Sigmoid colon (tissue), 7 donors: ENCODE results near the gene SELENOP. TPM values are rescaled to one million over a fixed set of nuclear protein-coding genes. Genes with fewer than 3 reads are reported as not detected.
"Not testable (repeated sequence)": the region's sequence is repeated elsewhere in the genome, so short reads cannot be mapped to it uniquely, and the experiment has no call there.

Experiments
- DNase-seq: peaks from one replicate; pipeline ENCODE4 v3.0.0-alpha.2; 2019
- H3K27ac ChIP-seq, 4 donors: fragments of 200-600 bp; sonication (generic); one replicate each; pipeline ENCODE4 v1.5.1; 2016 to 2019; ENCODE audit warnings: mild to moderate bottlenecking in 1 of 4
- H3K27me3 ChIP-seq, 3 donors: fragments of 200-600 bp; sonication (generic); one replicate each; pipeline ENCODE4 v1.5.1; 2019; ENCODE audit warnings: mild to moderate bottlenecking in 1 of 3
- H3K36me3 ChIP-seq, 4 donors: fragments of 200-600 bp; sonication (generic); one replicate each; pipeline ENCODE4 v1.5.1; 2016 to 2019
- H3K4me1 ChIP-seq, 4 donors: fragments of 200-600 bp; sonication (generic); one replicate each; pipeline ENCODE4 v1.5.1; 2017 to 2019
- H3K4me3 ChIP-seq, 4 donors: fragments of 200-600 bp; sonication (generic); one replicate each; pipeline ENCODE4 v1.5.1; 2017 to 2019; ENCODE audit warnings: mild to moderate bottlenecking in 2 of 4, moderate library complexity in 1 of 4
- H3K9me3 ChIP-seq, 4 donors: fragments of 200-600 bp in 3 of 4; sonication (generic) in 3 of 4; one replicate each; pipeline versions ENCODE4 v1.5.1 to v1.6.1; 2013 to 2019
- CTCF ChIP-seq, 4 experiments: fragments of 450-650 bp in 3 of 4; fragments of 200-600 bp in 1 of 4; IDR thresholded peaks; one replicate each; pipeline ENCODE4 v1.5.1; 2016 to 2019; ENCODE audit warnings: antibody characterized with exemption in 4 of 4, mild to moderate bottlenecking in 3 of 4, moderate library complexity in 2 of 4
- EP300 ChIP-seq, 4 donors: sonication (generic); formaldehyde crosslinking; IDR thresholded peaks; one replicate each; pipeline ENCODE4 v1.6.1; 2017; ENCODE audit warnings: antibody characterized with exemption in 4 of 4
- POLR2A ChIP-seq, 2 donors: fragments of 450-650 bp; IDR thresholded peaks; one replicate each; pipeline ENCODE4 v1.6.1; 2016; ENCODE audit warnings: antibody characterized with exemption in 2 of 2, mild to moderate bottlenecking in 2 of 2, moderate library complexity in 2 of 2
- POLR2AphosphoS5 ChIP-seq, 4 donors: sonication (generic); formaldehyde crosslinking; IDR thresholded peaks; one replicate each; pipeline ENCODE4 v1.6.1; 2017; ENCODE audit warnings: antibody characterized with exemption in 4 of 4
- WGBS, 2 donors: extraction: QIAGEN DNeasy Blood & Tissue Kit; methylation state at CpG; one replicate each; pipeline ENCODE4 v1.1.7; 2013; 5-methylcytosine and 5-hydroxymethylcytosine counted together
- intact Hi-C: fragments of 100-400 bp; cut with DNase I; formaldehyde crosslinking; loops from one replicate; pipeline ENCODE4 v1.15.1; 2023
- polyA plus RNA-seq, 3 donors: library from polyadenylated mRNA; stranded (reverse); fragments of 200-250 nt; gene quantifications; one replicate each; pipeline ENCODE4 v1.2.3, GENCODE V29; 2013
- total RNA-seq, 4 donors: library from RNA; depleted of rRNA; stranded (reverse); fragments of >200 nt; gene quantifications; one replicate each; pipeline ENCODE4 v1.1.0, GENCODE V29; 2016
- donor health status: healthy with polysubstance abuse.
- donor health status: Bipolar disorder and iron deficiency.
- donor health status: healthy.

The SELENOP gene
- total and polyA plus RNA-seq, 7 donors, result 261 to 1,116 (median 457) TPM

DNA sequence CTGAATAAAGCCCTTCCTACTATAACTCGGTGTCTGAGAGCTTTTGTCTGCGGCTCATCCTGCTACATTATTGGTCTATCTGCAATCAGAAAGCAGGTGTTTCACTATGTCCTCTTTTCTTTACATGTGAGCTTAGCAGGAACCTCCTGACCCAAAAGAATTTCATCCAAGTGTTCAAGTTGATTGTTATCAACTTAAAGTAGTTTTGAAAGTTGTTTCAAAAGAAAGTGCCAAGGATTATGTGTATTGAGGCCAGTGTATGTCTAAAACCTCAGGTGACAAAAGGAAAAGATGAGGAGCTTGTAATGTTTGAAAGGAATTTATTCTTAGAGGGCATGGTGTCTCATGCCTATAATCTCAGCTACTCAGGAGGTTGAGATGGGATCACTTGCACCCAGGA, 8.1 kb upstream of the SELENOP start:
- Histone ChIP-seq H3K4me3 (no peak overlapping the region), H3K27ac (no peak overlapping the region), H3K36me3 (no peaks in the 10 kb centered on the region), H3K9me3 (no peaks in the 10 kb centered on the region), H3K4me1 (no peaks in the 10 kb centered on the region), H3K27me3 (no peaks in the 10 kb centered on the region)
- no peak for DNase-seq
- 47 to 95% methylated on average over 2 of the region's 2 CpGs for WGBS, 2 donors
- TF ChIP-seq POLR2A (IDR thresholded peaks at IDR 0.05) (no peak), POLR2AphosphoS5 (IDR thresholded peaks at IDR 0.05) (no peak), EP300 (IDR thresholded peaks at IDR 0.05) (no peak), CTCF (IDR thresholded peaks at IDR 0.05) (no peak)
- intact Hi-C loops, result no loop called here

- H3K4me3 ChIP-seq, DNase-seq, intact Hi-C loops, H3K36me3 ChIP-seq, H3K9me3 ChIP-seq, H3K27ac ChIP-seq, H3K27me3 ChIP-seq: not testable (repeated sequence)
- H3K4me1 ChIP-seq, result peaks cover 0 to 12% (median 4%) of the 10 kb centered on the region in 4 donors
- WGBS, 2 donors, result 95 to 96% methylated on average over 2 of the region's 2 CpGs
These were observed 4.9 kb upstream of the SELENOP start for GRCh38 chr5:42816546-42816945.

DNA sequence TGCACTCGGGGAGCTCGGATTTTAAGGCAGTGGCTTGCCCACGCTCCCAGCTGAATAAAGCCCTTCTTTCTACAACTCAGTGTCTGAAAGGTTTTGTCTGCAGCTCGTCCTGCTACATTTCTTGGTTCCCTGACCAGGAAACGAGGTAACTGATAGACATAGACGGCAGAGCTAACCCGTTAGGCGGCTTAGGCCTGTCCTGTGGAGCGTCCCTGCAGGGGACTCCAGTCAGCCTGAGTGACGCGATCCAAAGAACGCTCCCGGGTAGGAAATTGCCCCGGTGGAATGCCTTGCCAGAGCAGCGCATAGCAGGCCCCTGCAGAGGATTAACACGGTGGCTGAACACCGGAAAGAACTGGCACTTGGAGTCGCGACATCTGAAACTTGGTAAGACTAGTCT, 1.8 kb upstream of the SELENOP start:
- Histone ChIP-seq H3K36me3 (no peaks in the 10 kb centered on the region), H3K4me3 (no peak overlapping the region), H3K27ac (peak overlapping the region in 1 of 4 donors; percentile 1), H3K27me3 (no peaks in the 10 kb centered on the region), H3K9me3 (no peaks in the 10 kb centered on the region), H3K4me1 (peaks cover 0 to 12% (median 4%) of the 10 kb centered on the region in 4 donors)
- no peak for DNase-seq
- 93 to 95% methylated on average over 19 of the region's 19 CpGs for WGBS, 2 donors
- intact Hi-C loops, result no loop called here
- TF ChIP-seq POLR2AphosphoS5 (IDR thresholded peaks at IDR 0.05), result no peak
- TF ChIP-seq CTCF (IDR thresholded peaks at IDR 0.05), result no peak
- TF ChIP-seq POLR2A (IDR thresholded peaks at IDR 0.05), result no peak
- TF ChIP-seq EP300 (IDR thresholded peaks at IDR 0.05), result no peak

DNA sequence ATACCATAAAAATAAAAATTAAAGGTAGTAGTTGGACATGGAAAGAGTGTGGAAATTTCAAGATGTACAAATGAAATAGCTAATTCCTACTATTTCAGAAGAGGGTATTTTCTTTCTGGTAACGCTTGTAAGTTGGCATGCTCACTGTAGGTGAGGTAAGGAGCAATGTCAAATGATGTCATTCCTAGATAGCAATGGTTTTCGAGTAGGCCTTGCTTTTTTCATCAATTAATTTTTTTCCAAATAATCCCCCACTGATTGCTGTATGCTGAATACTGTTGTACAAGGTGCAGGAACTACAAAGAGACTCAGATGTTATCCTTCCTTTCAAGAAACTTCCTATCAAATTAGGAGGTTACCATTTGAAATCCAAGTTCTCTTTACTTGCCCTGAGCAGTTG, 928 bp upstream of the SELENOP start:
- Histone ChIP-seq H3K4me3 (peak overlapping the region in 1 of 4 donors; percentile 49), H3K27me3 (no peaks in the 10 kb centered on the region), H3K27ac (peak overlapping the region; percentile 73 to 77 (median 74)), H3K9me3 (no peaks in the 10 kb centered on the region), H3K36me3 (no peaks in the 10 kb centered on the region), H3K4me1 (peaks cover 0 to 15% (median 9%) of the 10 kb centered on the region in 4 donors)
- DNase-seq, result no peak
- WGBS, 2 donors, result 85 to 90% methylated on average over 2 of the region's 2 CpGs
- no peak for TF ChIP-seq POLR2A (IDR thresholded peaks at IDR 0.05)
- no peak for TF ChIP-seq POLR2AphosphoS5 (IDR thresholded peaks at IDR 0.05)
- no peak for TF ChIP-seq CTCF (IDR thresholded peaks at IDR 0.05)
- TF ChIP-seq EP300 (IDR thresholded peaks at IDR 0.05), result no peak
- intact Hi-C loops, result no loop called here

- TF ChIP-seq EP300 (IDR thresholded peaks at IDR 0.05) (no peak), POLR2AphosphoS5 (IDR thresholded peaks at IDR 0.05) (no peak), POLR2A (IDR thresholded peaks at IDR 0.05) (no peak), CTCF (IDR thresholded peaks at IDR 0.05) (no peak)
- WGBS, 2 donors, result 73 to 81% methylated on average over 3 of the region's 3 CpGs
- Histone ChIP-seq H3K4me1 (peaks cover 0 to 16% (median 9%) of the 10 kb centered on the region in 4 donors), H3K27me3 (no peaks in the 10 kb centered on the region), H3K27ac (peak overlapping the region; percentile 73 to 77 (median 74)), H3K36me3 (peaks cover 0 to 9% (median 3%) of the 10 kb centered on the region in 4 donors), H3K9me3 (no peaks in the 10 kb centered on the region), H3K4me3 (peak overlapping the region; percentile 25 to 51 (median 44))
- no peak for DNase-seq
- intact Hi-C loops, result no loop called here
These were observed 680 bp downstream of the SELENOP start for GRCh38 chr5:42810834-42811590.
